Endothelial cell of umbilical vein (primary cell): ENCODE measurements around the gene MREG. TPM values are rescaled to one million over a fixed set of nuclear protein-coding genes. Genes with fewer than 3 reads are reported as not detected.
A peak's percentile ranks its signal among the peaks of the same experiment; 100 is the strongest.

Experiments
- BruUV-seq: library from RNA; stranded (reverse); fragments of 400-500 nt; replicated peaks from 2 replicates; lab custom pipeline; 2021; lab: Mats Ljungman, UMichigan
- CTCF ChIA-PET: fragments of 300-600, 350-600 bp; sonication (Branson Sonifier 250); formaldehyde crosslinking; loops from one replicate; lab custom pipeline; 2021; ENCODE audit warnings: antibody characterized with exemption, inconsistent platforms; lab: Charles Lee
- POLR2A ChIA-PET: fragments of 300-600, 350-600 bp; sonication (Branson Sonifier 250); formaldehyde crosslinking; loops from one replicate; lab custom pipeline; 2021; ENCODE audit warnings: antibody characterized with exemption, inconsistent platforms; lab: Charles Lee
- DNase-seq: peaks from one replicate; pipeline ENCODE4 v3.0.0-alpha.2; 2011; ENCODE audit warnings: low read depth, low spot score
- FAIRE-seq: peaks from 2 replicates; lab custom pipeline; 2011; peaks lifted over from hg19 to GRCh38; lab: Jason Lieb, UNC
- H2AFZ ChIP-seq: 2 replicates; pipeline ENCODE4 v1.6.0; 2012; ENCODE audit warnings: low read depth, low read length, control low read depth, inconsistent platforms
- H3K27ac ChIP-seq: 2 replicates; pipeline ENCODE4 v1.5.1; 2011; ENCODE audit warnings: low read depth, mild to moderate bottlenecking, control low read depth, low read length, moderate library complexity; ENCODE audit not compliant: insufficient read depth
- H3K27me3 ChIP-seq, 2 experiments: 2 replicates each; pipeline versions ENCODE4 v1.6.0 to v1.6.1; 2011; ENCODE audit warnings: low read length in 2 of 2, mixed read lengths in 1 of 2; ENCODE audit not compliant: control insufficient read depth in 2 of 2, insufficient read depth in 2 of 2
- H3K36me3 ChIP-seq, 2 experiments: 2 replicates in 1 of 2; 3 replicates in 1 of 2; pipeline ENCODE4 v1.5.1; 2011; ENCODE audit warnings: low read length in 2 of 2, mild to moderate bottlenecking in 1 of 2, moderate library complexity in 1 of 2; ENCODE audit not compliant: control insufficient read depth in 2 of 2, insufficient read depth in 2 of 2; ENCODE audit errors: extremely low read depth in 1 of 2
- H3K4me1 ChIP-seq: 3 replicates; pipeline ENCODE4 v1.5.1; 2011; ENCODE audit warnings: mild to moderate bottlenecking, low read length; ENCODE audit not compliant: control insufficient read depth, insufficient read depth; ENCODE audit errors: extremely low read depth
- H3K4me2 ChIP-seq: 2 replicates; pipeline ENCODE4 v1.6.1; 2011; ENCODE audit warnings: low read length, control low read depth, mixed read lengths; ENCODE audit not compliant: insufficient read depth
- H3K4me3 ChIP-seq, 3 experiments: fragments of 200-600 bp in 1 of 3; sonication (generic), shearing (Covaris generic) in 1 of 3; replicated peaks in 1 of 3; 2 replicates each; pipeline ENCODE4 v1.5.1; 2011 to 2016; ENCODE audit warnings: control low read depth in 3 of 3, low read length in 3 of 3, mild to moderate bottlenecking in 2 of 3, inconsistent platforms in 1 of 3, low read depth in 1 of 3, moderate library complexity in 1 of 3; ENCODE audit not compliant: insufficient read depth in 1 of 3
- H3K79me2 ChIP-seq: 2 replicates; pipeline ENCODE4 v1.6.0; 2012; ENCODE audit warnings: low read length, inconsistent platforms; ENCODE audit not compliant: control insufficient read depth, insufficient read depth
- H3K9ac ChIP-seq: replicated peaks from 2 replicates; pipeline ENCODE3; 2011; ENCODE audit warnings: low read length, control low read depth; ENCODE audit not compliant: insufficient read depth; ENCODE audit errors: extremely low read depth
- H3K9me1 ChIP-seq: replicated peaks from 3 replicates; pipeline ENCODE4 v1.6.0; 2011; ENCODE audit warnings: mild to moderate bottlenecking, low read length; ENCODE audit not compliant: control insufficient read depth, insufficient read depth; ENCODE audit errors: extremely low read depth
- H3K9me3 ChIP-seq: replicated peaks from 2 replicates; pipeline ENCODE4 v1.5.1; 2012; ENCODE audit warnings: low read length, inconsistent platforms; ENCODE audit not compliant: control insufficient read depth, insufficient read depth
- H4K20me1 ChIP-seq: replicated peaks from 2 replicates; pipeline ENCODE3; 2011; ENCODE audit warnings: mild to moderate bottlenecking, low read length; ENCODE audit not compliant: control insufficient read depth, insufficient read depth; ENCODE audit errors: extremely low read depth
- EZH2 ChIP-seq: IDR thresholded peaks from 2 replicates; pipeline ENCODE4 v1.6.1; 2012; ENCODE audit warnings: borderline replicate concordance, low read depth, mild to moderate bottlenecking, moderate library complexity, low read length, inconsistent platforms; ENCODE audit not compliant: severe bottlenecking
- FOS ChIP-seq: IDR thresholded peaks from 2 replicates; pipeline ENCODE4 v1.6.1; 2011; ENCODE audit warnings: mild to moderate bottlenecking, low read length, moderate library complexity, borderline replicate concordance; ENCODE audit not compliant: insufficient read depth
- GATA2 ChIP-seq: IDR thresholded peaks from 2 replicates; pipeline ENCODE4 v1.7.0; 2011; ENCODE audit warnings: low read depth, mild to moderate bottlenecking, moderate library complexity, mixed read lengths, low read length; ENCODE audit not compliant: insufficient read length, insufficient read depth
- JUN ChIP-seq: IDR thresholded peaks from 2 replicates; pipeline ENCODE4 v1.6.1; 2011; ENCODE audit warnings: borderline replicate concordance, low read depth; ENCODE audit not compliant: insufficient read length, insufficient read depth
- POLR2A ChIP-seq: IDR thresholded peaks from 2 replicates; pipeline ENCODE4 v1.6.1; 2012; ENCODE audit warnings: low read depth, mild to moderate bottlenecking, control low read depth, low read length
- POLR2AphosphoS5 ChIP-seq: IDR thresholded peaks from 2 replicates; pipeline ENCODE4 v1.6.1; 2012; ENCODE audit warnings: low read depth, mild to moderate bottlenecking, control low read depth, low read length, moderate library complexity; ENCODE audit not compliant: insufficient read depth
- dilution Hi-C: fragments of 300-500 bp; cut with MboI; formaldehyde crosslinking; loops from one replicate; pipeline ENCODE4 v1.15.0; 2019; ENCODE audit warnings: low sequenced_read_pairs; ENCODE audit not compliant: extremely low pct_ligation_motif_present
- intact Hi-C: fragments of 100-400 bp; cut with micrococcal nuclease; formaldehyde crosslinking; loops from one replicate; pipeline ENCODE4 v1.10.0; 2022
- polyA plus RNA-seq, 4 experiments: library from polyadenylated mRNA; depleted of rRNA in 3 of 4; stranded (reverse) in 3 of 4; unstranded in 1 of 4; fragments of >200 nt; gene quantifications; 2 replicates each; pipeline versions ENCODE4 v1.2.1 to v1.2.3, GENCODE V29; 2011 to 2012; ENCODE audit warnings: missing spikeins in 1 of 4
- total RNA-seq: library from RNA; stranded (reverse); gene quantifications from 2 replicates; pipeline ENCODE4 v1.2.3, GENCODE V29; 2021
- TF ChIP-seq, protein P1 (sequence below): IDR thresholded peaks from 2 replicates; pipeline ENCODE4 v1.6.1; 2011; ENCODE audit not compliant: insufficient read depth, insufficient read length
- TF ChIP-seq, protein P2 (sequence below), 2 donors: IDR thresholded peaks; 1 replicate in 1 of 2; 2 replicates in 1 of 2; pipeline ENCODE4 v1.5.1; 2011; ENCODE audit warnings: low read length in 2 of 2, mild to moderate bottlenecking in 2 of 2, moderate library complexity in 2 of 2, control low read depth in 1 of 2, inconsistent platforms in 1 of 2, low read depth in 1 of 2; ENCODE audit not compliant: insufficient read depth in 1 of 2; ENCODE audit errors: extremely low read depth in 1 of 2

Gene MREG
- total and polyA plus RNA-seq, 2 donors (not counting 3 experiments of a cell fraction or from before 2014, with no cell fraction given): 0.41 to 3.9 TPM

DNA sequence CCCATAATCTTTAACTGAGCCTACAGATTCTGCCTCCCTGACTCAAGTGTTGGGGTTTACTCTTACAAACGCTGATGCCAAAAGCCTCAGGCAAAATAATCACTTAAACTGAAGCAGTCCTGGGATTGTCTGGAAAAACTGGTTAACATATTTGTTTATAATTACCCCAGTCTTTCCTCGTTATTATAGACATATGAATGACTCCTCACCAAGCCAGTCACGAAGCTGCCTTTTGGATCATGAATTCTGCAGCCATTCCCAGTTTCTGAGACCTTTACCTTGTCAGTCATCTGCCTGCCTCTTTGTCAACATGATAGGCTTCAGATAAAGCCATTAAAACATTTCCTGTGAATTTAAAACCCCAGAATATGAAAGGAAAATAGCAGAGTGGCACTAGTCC is 46.4 kb downstream of the MREG start:
- ChIA-PET POLR2A (no interaction called here), CTCF (interaction anchor here (1.3 to 2.7 kb wide), 2 partner anchors 17 to 56 kb away, joined by 5 to 13 read pairs; no protein-coding TSS in a partner anchor)
- H3K27me3 ChIP-seq: no peaks in the 10 kb centered on the region
- DNase-seq (peak; percentile 18), FAIRE-seq (no peak)
- no peaks in the 10 kb centered on the region for H3K36me3 ChIP-seq
- H4K20me1 ChIP-seq: no peaks in the 10 kb centered on the region
- no peak overlapping the region for H3K27ac ChIP-seq
- no TSS peak for BruUV-seq
- dilution Hi-C loops: no loop called here
- H3K79me2 ChIP-seq: no peaks in the 10 kb centered on the region
- no peak overlapping the region for H3K4me3 ChIP-seq
- no peak overlapping the region for H3K4me2 ChIP-seq
- H2AFZ ChIP-seq: no peak overlapping the region
- H3K9me1 ChIP-seq: no peaks in the 10 kb centered on the region
- H3K9ac ChIP-seq: no peak overlapping the region
- H3K4me1 ChIP-seq: no peaks in the 10 kb centered on the region
- intact Hi-C loops: no loop called here
- TF ChIP-seq, protein P1, sequence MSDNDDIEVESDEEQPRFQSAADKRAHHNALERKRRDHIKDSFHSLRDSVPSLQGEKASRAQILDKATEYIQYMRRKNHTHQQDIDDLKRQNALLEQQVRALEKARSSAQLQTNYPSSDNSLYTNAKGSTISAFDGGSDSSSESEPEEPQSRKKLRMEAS: no peak
- TF ChIP-seq GATA2 (no peak), POLR2AphosphoS5 (no peak), POLR2A (no peak), FOS (no peak), JUN (no peak), EZH2 (no peak)
- TF ChIP-seq, protein P2, sequence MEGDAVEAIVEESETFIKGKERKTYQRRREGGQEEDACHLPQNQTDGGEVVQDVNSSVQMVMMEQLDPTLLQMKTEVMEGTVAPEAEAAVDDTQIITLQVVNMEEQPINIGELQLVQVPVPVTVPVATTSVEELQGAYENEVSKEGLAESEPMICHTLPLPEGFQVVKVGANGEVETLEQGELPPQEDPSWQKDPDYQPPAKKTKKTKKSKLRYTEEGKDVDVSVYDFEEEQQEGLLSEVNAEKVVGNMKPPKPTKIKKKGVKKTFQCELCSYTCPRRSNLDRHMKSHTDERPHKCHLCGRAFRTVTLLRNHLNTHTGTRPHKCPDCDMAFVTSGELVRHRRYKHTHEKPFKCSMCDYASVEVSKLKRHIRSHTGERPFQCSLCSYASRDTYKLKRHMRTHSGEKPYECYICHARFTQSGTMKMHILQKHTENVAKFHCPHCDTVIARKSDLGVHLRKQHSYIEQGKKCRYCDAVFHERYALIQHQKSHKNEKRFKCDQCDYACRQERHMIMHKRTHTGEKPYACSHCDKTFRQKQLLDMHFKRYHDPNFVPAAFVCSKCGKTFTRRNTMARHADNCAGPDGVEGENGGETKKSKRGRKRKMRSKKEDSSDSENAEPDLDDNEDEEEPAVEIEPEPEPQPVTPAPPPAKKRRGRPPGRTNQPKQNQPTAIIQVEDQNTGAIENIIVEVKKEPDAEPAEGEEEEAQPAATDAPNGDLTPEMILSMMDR (IDR thresholded peaks at IDR 0.05; ENCODE audit: extremely low read depth in 1 of 2, insufficient read depth in 1 of 2, low read depth in 1 of 2, low read length in 2 of 2): no peak
- no peaks in the 10 kb centered on the region for H3K9me3 ChIP-seq
